Lower leg skin (tissue), 3 donors: Measurements from ENCODE around the gene BAHCC1.

Experiments
- CTCF ChIP-seq, 3 donors: fragments of 450-650 bp; IDR thresholded peaks; one replicate each; pipeline ENCODE4 v1.5.1; 2016; ENCODE audit warnings: antibody characterized with exemption in 3 of 3, mild to moderate bottlenecking in 3 of 3, moderate library complexity in 2 of 3
- POLR2A ChIP-seq, 2 donors: fragments of 450-650 bp; IDR thresholded peaks; one replicate each; pipeline ENCODE4 v1.6.1; 2016 to 2017; ENCODE audit warnings: antibody characterized with exemption in 2 of 2, mild to moderate bottlenecking in 1 of 2, moderate library complexity in 1 of 2

GRCh38 chr17:81376946-81377714 is 18.1 kb upstream of the BAHCC1 start:
- TF ChIP-seq POLR2A (IDR thresholded peaks at IDR 0.05), result no peak
- no peak for TF ChIP-seq CTCF (IDR thresholded peaks at IDR 0.05)
